GM10847 (cell line): Measurements from ENCODE around the gene PTPRE.

Experiments
- POLR2A ChIP-seq: IDR thresholded peaks from 2 replicates; pipeline ENCODE4 v1.6.1; 2011; ENCODE audit not compliant: insufficient read length; ENCODE audit errors: extremely low read depth

PTPRE gene

GRCh38 chr10:127999297-128000129 lies 92.6 kb downstream of the PTPRE start:
- TF ChIP-seq POLR2A, result no peak

GRCh38 chr10:128000471-128001362 lies 93.8 kb downstream of the PTPRE start:
- no peak for TF ChIP-seq POLR2A

- TF ChIP-seq POLR2A, result no peak
Measured at GRCh38 chr10:128001363-128001745, 94.5 kb downstream of the PTPRE start.

GRCh38 chr10:128001849-128002248 lies 94.9 kb downstream of the PTPRE start:
- no peak for TF ChIP-seq POLR2A

- no peak for TF ChIP-seq POLR2A
Measured at GRCh38 chr10:128003521-128003920, 96.6 kb downstream of the PTPRE start.

- TF ChIP-seq POLR2A, result no peak
Measured at GRCh38 chr10:128005858-128006257, 99.0 kb downstream of the PTPRE start.

- no peak for TF ChIP-seq POLR2A
Measured at GRCh38 chr10:128007056-128007455, 100.2 kb downstream of the PTPRE start.

- no peak for TF ChIP-seq POLR2A
Measured at GRCh38 chr10:128007971-128008370, 101.1 kb downstream of the PTPRE start.

- no peak for TF ChIP-seq POLR2A
Measured at GRCh38 chr10:128008521-128009250, 101.8 kb downstream of the PTPRE start.

- TF ChIP-seq POLR2A, result no peak
Measured at GRCh38 chr10:128009372-128010126, 102.6 kb downstream of the PTPRE start.

GRCh38 chr10:128011059-128011979 lies 104.4 kb downstream of the PTPRE start:
- no peak for TF ChIP-seq POLR2A

GRCh38 chr10:128013626-128014025 lies 106.7 kb downstream of the PTPRE start:
- no peak for TF ChIP-seq POLR2A

- TF ChIP-seq POLR2A, result no peak
Measured at GRCh38 chr10:128014236-128014635, 107.3 kb downstream of the PTPRE start.
